MM.1S (cell line): ENCODE measurements around the gene LMOD3.

Experiments used
- EZH2 ChIP-seq: fragments of 300-600 bp; sonication (generic); optimal IDR thresholded peaks from 2 replicates; pipeline ENCODE3; 2017; ENCODE audit warnings: low read depth, mild to moderate bottlenecking, antibody characterized with exemption, low read length, mixed read lengths
- TF ChIP-seq, protein P1 (sequence below): fragments of 300-600 bp; sonication (generic); IDR thresholded peaks from 2 replicates; pipeline ENCODE4 v1.5.1; 2016; ENCODE audit warnings: antibody characterized with exemption, low read length, mixed read lengths

DNA sequence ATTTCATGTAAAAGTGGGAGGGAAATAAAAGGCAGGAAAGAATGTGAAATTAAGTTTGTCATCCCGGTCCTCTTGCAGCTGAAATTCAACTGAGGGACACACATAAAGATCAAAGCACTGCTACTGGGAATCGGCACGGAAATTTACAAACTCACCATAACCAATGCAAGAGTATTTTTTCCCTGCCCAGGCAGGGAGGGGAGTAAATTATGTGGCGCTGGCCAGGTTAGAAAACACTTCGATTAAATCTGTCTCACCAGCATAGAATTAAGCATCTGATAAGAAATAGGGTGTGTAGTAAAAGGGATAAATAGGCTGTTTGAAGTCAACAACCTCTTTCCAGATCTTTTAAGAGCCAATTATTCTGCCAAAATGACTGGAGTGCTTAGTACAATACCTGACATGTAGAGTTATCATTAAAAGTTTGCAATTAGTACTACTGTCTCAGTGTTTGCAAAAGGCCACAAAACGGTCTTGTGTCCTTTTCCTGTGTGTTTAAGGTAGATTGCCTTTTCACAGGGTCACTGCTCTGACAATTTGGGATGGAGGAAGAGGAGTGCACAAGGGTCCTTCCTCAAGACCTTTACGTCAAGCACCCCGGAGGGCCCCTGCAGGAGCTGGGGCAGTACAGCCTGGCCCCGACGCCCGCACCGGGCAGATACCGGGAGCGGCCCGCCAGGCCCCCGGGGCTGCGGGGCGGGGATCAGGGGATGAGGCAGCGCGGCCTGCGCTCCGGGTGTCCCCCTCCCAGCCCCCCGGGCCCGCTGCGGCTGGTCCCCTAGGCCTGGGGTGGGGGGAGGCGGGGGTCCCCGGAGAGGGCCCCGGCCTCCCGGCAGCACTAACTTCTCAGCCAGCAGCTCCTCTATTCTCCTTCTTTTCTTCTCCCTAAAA lies 42.9 kb downstream of the LMOD3 start:
- TF ChIP-seq, protein P1, sequence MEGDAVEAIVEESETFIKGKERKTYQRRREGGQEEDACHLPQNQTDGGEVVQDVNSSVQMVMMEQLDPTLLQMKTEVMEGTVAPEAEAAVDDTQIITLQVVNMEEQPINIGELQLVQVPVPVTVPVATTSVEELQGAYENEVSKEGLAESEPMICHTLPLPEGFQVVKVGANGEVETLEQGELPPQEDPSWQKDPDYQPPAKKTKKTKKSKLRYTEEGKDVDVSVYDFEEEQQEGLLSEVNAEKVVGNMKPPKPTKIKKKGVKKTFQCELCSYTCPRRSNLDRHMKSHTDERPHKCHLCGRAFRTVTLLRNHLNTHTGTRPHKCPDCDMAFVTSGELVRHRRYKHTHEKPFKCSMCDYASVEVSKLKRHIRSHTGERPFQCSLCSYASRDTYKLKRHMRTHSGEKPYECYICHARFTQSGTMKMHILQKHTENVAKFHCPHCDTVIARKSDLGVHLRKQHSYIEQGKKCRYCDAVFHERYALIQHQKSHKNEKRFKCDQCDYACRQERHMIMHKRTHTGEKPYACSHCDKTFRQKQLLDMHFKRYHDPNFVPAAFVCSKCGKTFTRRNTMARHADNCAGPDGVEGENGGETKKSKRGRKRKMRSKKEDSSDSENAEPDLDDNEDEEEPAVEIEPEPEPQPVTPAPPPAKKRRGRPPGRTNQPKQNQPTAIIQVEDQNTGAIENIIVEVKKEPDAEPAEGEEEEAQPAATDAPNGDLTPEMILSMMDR: no peak
- TF ChIP-seq EZH2: no peak
